ENCODE measurements around the gene WSCD2.

- no peak for TF ChIP-seq SIN3A (IDR thresholded peaks at IDR 0.05; ENCODE audit: borderline replicate concordance, low read depth, low read length)
- no peak for TF ChIP-seq TAF1 (IDR thresholded peaks at IDR 0.05; ENCODE audit: borderline replicate concordance, low read depth, low read length)
- no peak for TF ChIP-seq CTCF (IDR thresholded peaks at IDR 0.05)
- TF ChIP-seq, protein P1, sequence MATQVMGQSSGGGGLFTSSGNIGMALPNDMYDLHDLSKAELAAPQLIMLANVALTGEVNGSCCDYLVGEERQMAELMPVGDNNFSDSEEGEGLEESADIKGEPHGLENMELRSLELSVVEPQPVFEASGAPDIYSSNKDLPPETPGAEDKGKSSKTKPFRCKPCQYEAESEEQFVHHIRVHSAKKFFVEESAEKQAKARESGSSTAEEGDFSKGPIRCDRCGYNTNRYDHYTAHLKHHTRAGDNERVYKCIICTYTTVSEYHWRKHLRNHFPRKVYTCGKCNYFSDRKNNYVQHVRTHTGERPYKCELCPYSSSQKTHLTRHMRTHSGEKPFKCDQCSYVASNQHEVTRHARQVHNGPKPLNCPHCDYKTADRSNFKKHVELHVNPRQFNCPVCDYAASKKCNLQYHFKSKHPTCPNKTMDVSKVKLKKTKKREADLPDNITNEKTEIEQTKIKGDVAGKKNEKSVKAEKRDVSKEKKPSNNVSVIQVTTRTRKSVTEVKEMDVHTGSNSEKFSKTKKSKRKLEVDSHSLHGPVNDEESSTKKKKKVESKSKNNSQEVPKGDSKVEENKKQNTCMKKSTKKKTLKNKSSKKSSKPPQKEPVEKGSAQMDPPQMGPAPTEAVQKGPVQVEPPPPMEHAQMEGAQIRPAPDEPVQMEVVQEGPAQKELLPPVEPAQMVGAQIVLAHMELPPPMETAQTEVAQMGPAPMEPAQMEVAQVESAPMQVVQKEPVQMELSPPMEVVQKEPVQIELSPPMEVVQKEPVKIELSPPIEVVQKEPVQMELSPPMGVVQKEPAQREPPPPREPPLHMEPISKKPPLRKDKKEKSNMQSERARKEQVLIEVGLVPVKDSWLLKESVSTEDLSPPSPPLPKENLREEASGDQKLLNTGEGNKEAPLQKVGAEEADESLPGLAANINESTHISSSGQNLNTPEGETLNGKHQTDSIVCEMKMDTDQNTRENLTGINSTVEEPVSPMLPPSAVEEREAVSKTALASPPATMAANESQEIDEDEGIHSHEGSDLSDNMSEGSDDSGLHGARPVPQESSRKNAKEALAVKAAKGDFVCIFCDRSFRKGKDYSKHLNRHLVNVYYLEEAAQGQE (IDR thresholded peaks at IDR 0.05; ENCODE audit: low read depth, low read length): no peak
- no peak for TF ChIP-seq POLR2AphosphoS5 (IDR thresholded peaks at IDR 0.05; ENCODE audit: low read depth, low read length)
- TF ChIP-seq YY1 (IDR thresholded peaks at IDR 0.05; ENCODE audit: low read depth): no peak
- TF ChIP-seq PBX3 (IDR thresholded peaks at IDR 0.05): no peak
- TF ChIP-seq, protein P2, sequence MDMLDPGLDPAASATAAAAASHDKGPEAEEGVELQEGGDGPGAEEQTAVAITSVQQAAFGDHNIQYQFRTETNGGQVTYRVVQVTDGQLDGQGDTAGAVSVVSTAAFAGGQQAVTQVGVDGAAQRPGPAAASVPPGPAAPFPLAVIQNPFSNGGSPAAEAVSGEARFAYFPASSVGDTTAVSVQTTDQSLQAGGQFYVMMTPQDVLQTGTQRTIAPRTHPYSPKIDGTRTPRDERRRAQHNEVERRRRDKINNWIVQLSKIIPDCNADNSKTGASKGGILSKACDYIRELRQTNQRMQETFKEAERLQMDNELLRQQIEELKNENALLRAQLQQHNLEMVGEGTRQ (IDR thresholded peaks at IDR 0.05; ENCODE audit: borderline replicate concordance, low read depth, low read length): no peak
- TF ChIP-seq ZBTB33 (IDR thresholded peaks at IDR 0.05; ENCODE audit: borderline replicate concordance, low read depth): no peak
- TF ChIP-seq RFX5 (IDR thresholded peaks at IDR 0.05; ENCODE audit: low read length): no peak
Measured at GRCh38 chr12:108199106-108199505, 70.0 kb downstream of the WSCD2 start.

Measured in SK-N-SH (cell line).